HEK293T (cell line): ENCODE measurements around the gene CLCN3.

Experiments used
- ARNT ChIP-seq: fragments of 450-650 bp; IDR thresholded peaks from 2 replicates; pipeline ENCODE4 v1.6.1; 2017; ENCODE audit warnings: mild to moderate bottlenecking
- FOXA1 ChIP-seq: fragments of 450-650 bp; IDR thresholded peaks from 2 replicates; pipeline ENCODE4 v1.6.1; 2016; ENCODE audit warnings: mild to moderate bottlenecking
- FOXK2 ChIP-seq: fragments of 450-650 bp; IDR thresholded peaks from 2 replicates; pipeline ENCODE4 v1.6.1; 2016; ENCODE audit warnings: mild to moderate bottlenecking
- FOXM1 ChIP-seq: fragments of 450-650 bp; IDR thresholded peaks from 2 replicates; pipeline ENCODE4 v1.6.1; 2017; ENCODE audit warnings: mild to moderate bottlenecking, borderline replicate concordance
- HDGF ChIP-seq: fragments of 450-650 bp; IDR thresholded peaks from 2 replicates; pipeline ENCODE4 v1.6.1; 2017; ENCODE audit warnings: antibody characterized with exemption, borderline replicate concordance
- L3MBTL2 ChIP-seq: fragments of 450-650 bp; conservative IDR thresholded peaks from 2 replicates; pipeline ENCODE4 v1.6.1; 2016; ENCODE audit warnings: mild to moderate bottlenecking
- NFRKB ChIP-seq: fragments of 450-650 bp; IDR thresholded peaks from 2 replicates; pipeline ENCODE4 v1.6.1; 2016; ENCODE audit warnings: mild to moderate bottlenecking, moderate library complexity
- PKNOX1 ChIP-seq: fragments of 450-650 bp; IDR thresholded peaks from 2 replicates; pipeline ENCODE4 v1.6.1; 2016
- SP1 ChIP-seq: fragments of 450-650 bp; IDR thresholded peaks from 2 replicates; pipeline ENCODE4 v1.6.1; 2017
- SUZ12 ChIP-seq: fragments of 450-650 bp; IDR thresholded peaks from 2 replicates; pipeline ENCODE4 v1.6.1; 2016; ENCODE audit warnings: mild to moderate bottlenecking
- TARDBP ChIP-seq: fragments of 450-650 bp; IDR thresholded peaks from 2 replicates; pipeline ENCODE4 v1.6.1; 2016
- ZNF384 ChIP-seq: fragments of 450-650 bp; IDR thresholded peaks from 2 replicates; pipeline ENCODE4 v1.6.1; 2016

DNA sequence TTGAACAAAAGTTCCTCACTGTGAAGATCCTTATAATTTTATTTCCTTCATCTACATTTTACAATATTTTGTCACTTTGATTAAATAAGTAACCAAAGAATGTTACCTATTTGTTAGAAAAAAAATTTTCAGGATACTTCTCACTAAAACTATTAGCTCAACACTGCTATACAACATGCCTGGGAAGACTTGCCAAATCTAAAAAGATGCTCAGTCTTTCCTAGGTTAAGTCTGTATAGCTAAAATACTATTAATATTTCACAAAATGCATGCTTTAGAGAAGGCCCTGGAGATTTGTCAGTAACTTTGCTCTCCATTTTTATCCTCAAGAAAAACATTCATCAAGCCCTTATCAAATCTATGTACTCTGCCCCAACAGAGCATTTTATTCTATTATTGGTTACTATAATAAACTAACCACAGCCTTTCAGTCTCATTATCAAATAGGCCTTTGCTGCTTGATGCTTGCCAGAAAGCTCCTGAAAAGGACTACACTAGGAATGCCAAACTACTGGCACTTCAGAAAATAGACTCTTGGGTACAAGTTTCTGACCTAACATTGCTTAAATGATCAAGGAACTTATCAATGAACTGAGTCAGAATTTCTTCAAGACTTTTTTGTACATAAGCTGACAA, 25.7 kb upstream of the CLCN3 start:
- TF ChIP-seq NFRKB = no peak
- TF ChIP-seq HDGF = no peak
- no peak for TF ChIP-seq ZNF384
- no peak for TF ChIP-seq FOXA1
- no peak for TF ChIP-seq TARDBP
- TF ChIP-seq FOXM1 = no peak
- TF ChIP-seq FOXK2 = no peak
- no peak for TF ChIP-seq PKNOX1
- TF ChIP-seq ARNT = no peak
- no peak for TF ChIP-seq SP1
- TF ChIP-seq L3MBTL2 = no peak
- no peak for TF ChIP-seq SUZ12
